ENCODE data around the gene PROSER3. TPM values are rescaled to one million over a fixed set of nuclear protein-coding genes. Genes with fewer than 3 reads are reported as not detected.

The PROSER3 gene
- total and polyA plus RNA-seq, 2 of the 4 experiments (the other 2 are of a cell fraction), result 5.4 to 21.8 TPM

- H2BK20ac ChIP-seq (ENCODE audit: low read depth, low read length), result no peak overlapping the region
- H3K9ac ChIP-seq (ENCODE audit: low read depth, low read length), result no peak overlapping the region
- peaks cover 90% of the 10 kb centered on the region for H3K36me3 ChIP-seq (ENCODE audit: control insufficient read depth, insufficient read depth, low read length)
- H3K14ac ChIP-seq (replicated peaks; ENCODE audit: low read depth, low read length), result no peak overlapping the region
- H4K5ac ChIP-seq (ENCODE audit: low read depth, low read length), result no peak overlapping the region
- no peak overlapping the region for H2AK5ac ChIP-seq (ENCODE audit: low read depth, low read length)
- H3K9me3 ChIP-seq (ENCODE audit: control insufficient read depth, insufficient read depth, low read length), result no peaks in the 10 kb centered on the region
- DNase-seq (no peak), ATAC-seq (ENCODE audit: low read depth) (no peak)
- no peaks in the 10 kb centered on the region for H3K27me3 ChIP-seq (ENCODE audit: control insufficient read depth, insufficient read depth, low read length)
- peaks cover 18% of the 10 kb centered on the region for H4K20me1 ChIP-seq (ENCODE audit: insufficient read depth, low read length)
- H3K4ac ChIP-seq (ENCODE audit: low read depth, low read length), result no peak overlapping the region
- in situ Hi-C loops (cut with MboI; ENCODE audit: low sequenced_read_pairs) (no loop called here), dilution Hi-C loops (cut with HindIII; ENCODE audit: low sequenced_read_pairs, unreplicated experiment) (no loop called here), intact Hi-C loops (cut with micrococcal nuclease) (no loop called here)
- H2AK9ac ChIP-seq (replicated peaks; ENCODE audit: low read depth, low read length, poor library complexity), result no peak overlapping the region
- no peak overlapping the region for H3K18ac ChIP-seq (ENCODE audit: low read depth, low read length)
- H3K4me3 ChIP-seq (ENCODE audit: insufficient read depth, low read depth, low read length), result no peak overlapping the region
- WGBS, 2 experiments (ENCODE audit: extremely low coverage in 2 of 2, insufficient read length in 1 of 2), result 93% methylated on average over 5 of the region's 23 CpGs; no CpG with 5 or more reads in 1 of the 2 experiments
- no peak overlapping the region for H2AFZ ChIP-seq (replicated peaks; ENCODE audit: low read length, poor library complexity)
- BruUV-seq (replicated peaks), result no TSS peak
- no peak overlapping the region for H4K91ac ChIP-seq (ENCODE audit: insufficient read depth, low read depth, low read length)
- no peak overlapping the region for H4K8ac ChIP-seq (ENCODE audit: low read depth in 2 of 2, low read length in 2 of 2)
- no peak overlapping the region for H2BK5ac ChIP-seq (ENCODE audit: low read depth, low read length, poor library complexity, severe bottlenecking)
- H2BK15ac ChIP-seq (ENCODE audit: low read depth, low read length), result no peak overlapping the region
- TF ChIP-seq CTCF (conservative IDR thresholded peaks at IDR 0.05; ENCODE audit: low read depth, low read length), result no peak
- no peak for TF ChIP-seq MAFK (IDR thresholded peaks at IDR 0.05; ENCODE audit: low read depth, low read length)
- TF ChIP-seq NFE2L2 (IDR thresholded peaks at IDR 0.05; ENCODE audit: low read depth, low read length), result no peak
- no peak for TF ChIP-seq CHD1 (IDR thresholded peaks at IDR 0.05; ENCODE audit: low read depth, low read length)
- no peak for TF ChIP-seq RCOR1 (IDR thresholded peaks at IDR 0.05; ENCODE audit: insufficient replicate concordance, low read length)
- TF ChIP-seq MAZ (IDR thresholded peaks at IDR 0.05; ENCODE audit: borderline replicate concordance, low read depth, low read length), result no peak
- no peak for TF ChIP-seq MXI1 (IDR thresholded peaks at IDR 0.05; ENCODE audit: borderline replicate concordance, low read depth, low read length)
- no peak for TF ChIP-seq RFX5 (IDR thresholded peaks at IDR 0.05; ENCODE audit: low read depth, low read length)
- TF ChIP-seq CEBPB (IDR thresholded peaks at IDR 0.05; ENCODE audit: low read depth, low read length), result no peak
- TF ChIP-seq RAD21 (IDR thresholded peaks at IDR 0.05; ENCODE audit: low read length), result no peak
- TF ChIP-seq FOS (IDR thresholded peaks at IDR 0.05; ENCODE audit: low read depth, low read length), result no peak
- no peak for TF ChIP-seq SMC3 (IDR thresholded peaks at IDR 0.05; ENCODE audit: low read depth, low read length)
- no peak for TF ChIP-seq USF2 (IDR thresholded peaks at IDR 0.05; ENCODE audit: low read depth, low read length)
- TF ChIP-seq POLR2A (IDR thresholded peaks at IDR 0.05; ENCODE audit: low read depth, low read length), result no peak
- TF ChIP-seq ELK1 (IDR thresholded peaks at IDR 0.05; ENCODE audit: borderline replicate concordance, low read depth, low read length), result no peak
- H3K27ac ChIP-seq (ENCODE audit: insufficient read depth, low read length), result no peak overlapping the region
- no peaks in the 10 kb centered on the region for H3K9me1 ChIP-seq (ENCODE audit: insufficient read depth, low read length)
- ChIA-PET CTCF (no interaction called here), POLR2A (ENCODE audit: unreplicated experiment) (no interaction called here)
- no peak overlapping the region for H2BK120ac ChIP-seq (ENCODE audit: low read depth, low read length)
- H3K79me1 ChIP-seq (ENCODE audit: low read depth in 1 of 2, low read length in 2 of 2), result peaks cover 12 to 29% of the 10 kb centered on the region in 2 experiments; a peak in 3 of 4 replicates
- no peak overlapping the region for H3K4me2 ChIP-seq (ENCODE audit: low read depth, low read length)
- no peaks in the 10 kb centered on the region for H3K4me1 ChIP-seq (ENCODE audit: control insufficient read depth, insufficient read depth, low read length)
- no peak overlapping the region for H3K23ac ChIP-seq (ENCODE audit: low read depth, low read length)
- no peak overlapping the region for H3K56ac ChIP-seq (ENCODE audit: extremely low read depth, insufficient read depth, low read length)
Observed at GRCh38 chr19:35725216-35725861, 32.6 kb upstream of the PROSER3 start.

Measured in IMR-90 (cell line).